NB4 (cell line): ENCODE data around the gene S100A10.

Experiments
- MAX ChIP-seq: IDR thresholded peaks from 2 replicates; pipeline ENCODE4 v1.6.1; 2011; ENCODE audit warnings: low read depth, low read length
- MYC ChIP-seq: IDR thresholded peaks from 2 replicates; pipeline ENCODE4 v1.6.1; 2011; ENCODE audit warnings: low read depth, low read length
- POLR2A ChIP-seq: IDR thresholded peaks from 2 replicates; pipeline ENCODE4 v1.6.1; 2011; ENCODE audit warnings: mild to moderate bottlenecking; ENCODE audit not compliant: insufficient read length; ENCODE audit errors: extremely low read depth
- TF ChIP-seq, protein P1 (sequence below): IDR thresholded peaks from one replicate; pipeline ENCODE4 v1.5.1; 2012; ENCODE audit warnings: low read depth, low read length

DNA sequence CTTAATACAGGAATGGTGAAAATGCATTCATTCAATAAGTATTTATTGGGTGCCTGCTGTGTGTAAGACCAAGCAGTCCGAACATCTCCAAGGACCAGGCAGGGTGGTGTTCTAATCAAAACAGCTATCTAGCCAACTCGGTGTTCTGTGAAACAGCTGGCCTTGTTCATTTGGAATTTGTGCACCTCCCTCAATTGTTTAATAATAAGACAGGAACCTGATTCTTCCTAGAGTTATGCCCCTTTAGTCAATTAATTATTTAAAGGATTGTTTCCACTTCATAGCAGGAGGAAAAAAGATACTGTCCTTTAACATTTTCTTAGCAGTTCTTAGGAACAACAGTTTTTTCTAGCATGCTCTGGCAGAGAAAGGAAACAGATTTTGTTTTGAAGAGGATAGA, 30.4 kb downstream of the S100A10 start:
- no peak for TF ChIP-seq POLR2A
- TF ChIP-seq, protein P1, sequence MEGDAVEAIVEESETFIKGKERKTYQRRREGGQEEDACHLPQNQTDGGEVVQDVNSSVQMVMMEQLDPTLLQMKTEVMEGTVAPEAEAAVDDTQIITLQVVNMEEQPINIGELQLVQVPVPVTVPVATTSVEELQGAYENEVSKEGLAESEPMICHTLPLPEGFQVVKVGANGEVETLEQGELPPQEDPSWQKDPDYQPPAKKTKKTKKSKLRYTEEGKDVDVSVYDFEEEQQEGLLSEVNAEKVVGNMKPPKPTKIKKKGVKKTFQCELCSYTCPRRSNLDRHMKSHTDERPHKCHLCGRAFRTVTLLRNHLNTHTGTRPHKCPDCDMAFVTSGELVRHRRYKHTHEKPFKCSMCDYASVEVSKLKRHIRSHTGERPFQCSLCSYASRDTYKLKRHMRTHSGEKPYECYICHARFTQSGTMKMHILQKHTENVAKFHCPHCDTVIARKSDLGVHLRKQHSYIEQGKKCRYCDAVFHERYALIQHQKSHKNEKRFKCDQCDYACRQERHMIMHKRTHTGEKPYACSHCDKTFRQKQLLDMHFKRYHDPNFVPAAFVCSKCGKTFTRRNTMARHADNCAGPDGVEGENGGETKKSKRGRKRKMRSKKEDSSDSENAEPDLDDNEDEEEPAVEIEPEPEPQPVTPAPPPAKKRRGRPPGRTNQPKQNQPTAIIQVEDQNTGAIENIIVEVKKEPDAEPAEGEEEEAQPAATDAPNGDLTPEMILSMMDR, result no peak
- TF ChIP-seq MYC, result no peak
- no peak for TF ChIP-seq MAX
